LHCN-M2 (cell line): Measurements from ENCODE around the gene ROCK1. TPM values are rescaled to one million over a fixed set of nuclear protein-coding genes. Genes with fewer than 3 reads are reported as not detected.
"Not testable (repeated sequence)": the region's sequence is repeated elsewhere in the genome, so short reads cannot be mapped to it uniquely, and the experiment has no call there.

Experiments
- DNase-seq: peaks from one replicate; pipeline ENCODE4 v3.0.0-alpha.2; 2012; ENCODE audit warnings: low read depth
- total RNA-seq: library from RNA; depleted of rRNA; stranded (reverse); fragments of >200 nt; gene quantifications from 2 replicates; pipeline ENCODE4 v1.2.3, GENCODE V29; 2014

The ROCK1 gene
- total RNA-seq, 1 experiment from 2014 or later = 31.1 TPM

DNA sequence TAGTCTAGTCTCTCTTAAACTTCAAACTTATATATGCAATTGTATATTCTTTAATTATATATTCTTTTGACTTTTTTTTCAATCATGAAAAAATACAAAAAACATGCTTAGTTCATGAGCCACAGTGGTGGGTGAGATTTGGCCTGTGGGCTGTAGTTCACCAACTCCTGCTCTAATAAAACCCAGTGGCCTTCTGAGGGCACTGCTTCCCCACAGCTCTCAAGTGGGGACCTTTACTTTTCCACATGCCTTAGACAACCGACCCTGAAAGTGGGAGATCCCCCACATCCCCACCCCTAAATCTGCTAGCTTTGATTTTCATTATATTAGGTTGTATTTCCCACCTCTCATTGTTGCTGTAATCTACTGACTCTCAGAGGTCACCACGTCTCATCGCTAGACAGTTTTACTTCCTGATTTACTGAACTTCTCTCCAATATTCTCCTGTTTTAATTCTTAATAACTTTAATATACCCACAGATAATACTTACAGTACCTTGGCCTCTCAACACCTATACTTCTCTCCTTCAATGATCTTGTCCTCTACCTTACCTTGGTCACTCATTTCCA lies 57.3 kb downstream of the ROCK1 start:
- no peak for DNase-seq

DNA sequence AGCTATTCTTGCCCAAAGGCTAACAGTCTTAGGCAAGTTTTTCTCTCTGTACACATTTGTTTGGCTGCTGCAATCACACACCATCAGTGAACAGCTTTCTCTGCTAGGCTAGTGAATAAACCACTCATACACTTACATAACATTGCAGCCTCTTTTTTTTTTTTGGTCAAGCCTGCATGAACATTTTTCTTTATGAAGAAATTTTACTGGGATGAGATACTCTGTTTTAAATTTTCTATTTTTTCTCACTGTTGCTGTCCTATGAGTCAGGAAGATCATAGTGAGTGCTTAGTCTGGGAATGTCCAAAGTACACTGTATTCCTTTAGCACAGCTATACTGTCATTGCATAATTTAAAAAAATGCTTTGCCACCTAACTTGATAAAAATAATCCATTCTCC lies 58.5 kb downstream of the ROCK1 start:
- peak; percentile 88 for DNase-seq

- DNase-seq = no peak
Observed at GRCh38 chr18:21052385-21052784, 59.2 kb downstream of the ROCK1 start.

DNA sequence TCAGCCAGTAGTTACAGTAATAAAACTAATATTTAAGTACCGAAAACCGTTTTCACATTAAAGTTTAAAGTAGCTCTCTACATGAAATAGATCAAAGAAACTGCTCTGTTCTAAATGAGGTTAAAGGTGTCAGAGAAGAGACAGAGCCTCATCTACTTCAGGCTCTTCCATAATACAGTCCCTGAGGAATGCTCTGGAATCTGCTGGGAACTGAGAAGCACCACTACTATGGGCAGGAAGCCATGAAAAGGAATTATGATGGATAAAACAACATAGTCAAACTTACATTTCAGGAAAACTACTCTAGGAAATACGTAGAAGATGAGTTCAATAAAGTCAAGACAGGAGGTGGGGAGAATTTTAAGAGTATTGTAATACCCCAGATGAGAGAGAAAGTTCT lies 60.0 kb downstream of the ROCK1 start:
- peak; percentile 8 for DNase-seq

DNA sequence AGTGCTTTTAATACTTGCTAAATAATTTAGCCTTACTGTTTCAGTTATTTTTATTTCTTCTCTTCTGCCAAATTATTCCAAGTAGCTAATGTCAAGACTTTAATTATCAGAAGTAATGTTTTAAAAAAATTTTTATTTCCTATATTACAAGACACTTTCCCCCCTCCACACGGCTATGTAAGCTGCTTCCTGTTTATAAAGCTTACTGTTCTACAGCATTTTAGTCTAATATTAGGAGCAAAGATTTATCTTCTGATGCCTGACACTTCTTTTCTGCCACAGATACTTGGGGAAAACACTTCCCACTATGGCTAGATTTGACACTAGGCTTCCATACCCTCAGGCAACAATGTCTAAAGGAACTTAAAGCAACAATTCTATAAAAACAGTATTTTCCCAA lies 62.3 kb downstream of the ROCK1 start:
- DNase-seq = no peak

GRCh38 chr18:21047126-21047525 lies 64.5 kb downstream of the ROCK1 start:
- peak; percentile 10 for DNase-seq

- DNase-seq = no peak
Observed at GRCh38 chr18:21040466-21040865, 71.1 kb downstream of the ROCK1 start.

DNA sequence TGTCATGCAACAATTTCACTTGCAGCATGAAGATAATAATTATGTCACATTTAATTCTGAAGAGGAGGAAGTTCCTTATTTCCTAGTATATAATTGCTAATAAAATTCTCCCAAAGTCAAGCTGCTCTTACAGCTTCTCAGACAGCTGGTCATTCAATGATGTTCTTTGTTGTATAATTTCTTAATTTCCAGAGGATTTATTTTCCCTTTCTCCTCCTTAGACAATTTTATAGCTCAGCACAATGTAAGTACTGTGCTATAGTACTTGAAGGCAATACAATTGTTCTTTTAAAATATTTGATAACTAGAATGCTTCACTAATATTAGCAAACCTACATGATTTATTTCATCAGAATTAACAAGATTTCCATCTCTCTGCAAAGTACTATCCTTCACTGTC lies 73.4 kb downstream of the ROCK1 start:
- no peak for DNase-seq

GRCh38 chr18:21031845-21032244 lies 79.8 kb downstream of the ROCK1 start:
- DNase-seq = no peak

- DNase-seq = not testable (repeated sequence)
Observed at GRCh38 chr18:21018257-21018656, 93.4 kb downstream of the ROCK1 start.

DNA sequence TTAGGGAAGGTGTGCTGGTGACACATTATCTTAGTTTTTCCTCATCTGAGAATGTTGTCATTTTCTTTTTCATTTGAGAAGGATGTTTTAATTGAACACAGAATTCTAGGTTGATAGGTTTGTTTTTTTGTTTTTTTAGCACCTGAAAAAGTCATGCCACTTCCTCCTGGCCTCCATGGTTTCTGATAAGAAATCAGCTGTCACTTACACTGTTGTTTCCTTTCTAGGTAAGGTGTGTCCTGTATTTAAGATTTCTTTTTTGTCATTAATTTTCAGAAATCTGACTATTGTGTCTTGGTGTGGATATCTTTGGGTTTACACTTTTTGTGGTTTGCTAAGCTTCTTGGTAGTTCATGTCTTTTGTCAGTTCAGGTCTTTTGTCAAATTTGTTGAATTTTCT lies 99.3 kb downstream of the ROCK1 start:
- no peak for DNase-seq

DNA sequence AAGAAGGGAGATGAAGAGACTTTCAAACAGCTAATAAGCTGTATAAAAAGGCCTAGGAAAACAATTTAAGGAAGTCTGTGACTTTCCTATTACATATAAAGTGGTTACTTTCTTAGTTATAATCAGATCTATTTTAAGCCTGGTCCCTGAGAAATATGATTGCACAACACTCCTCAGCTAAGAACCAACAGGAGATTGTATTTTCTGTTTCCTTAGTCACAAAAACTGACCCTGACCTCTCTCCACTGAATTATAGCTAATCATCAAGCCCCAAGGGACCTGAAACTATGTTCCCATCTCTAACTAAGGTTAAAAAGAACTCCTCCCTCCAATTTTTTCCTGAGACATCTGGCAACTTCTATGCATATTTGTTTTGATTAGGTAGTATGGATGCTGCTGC lies 106.9 kb downstream of the ROCK1 start:
- peak; percentile 96 for DNase-seq

- peak; percentile 20 for DNase-seq
Observed at GRCh38 chr18:21000667-21001066, 110.9 kb downstream of the ROCK1 start.

DNA sequence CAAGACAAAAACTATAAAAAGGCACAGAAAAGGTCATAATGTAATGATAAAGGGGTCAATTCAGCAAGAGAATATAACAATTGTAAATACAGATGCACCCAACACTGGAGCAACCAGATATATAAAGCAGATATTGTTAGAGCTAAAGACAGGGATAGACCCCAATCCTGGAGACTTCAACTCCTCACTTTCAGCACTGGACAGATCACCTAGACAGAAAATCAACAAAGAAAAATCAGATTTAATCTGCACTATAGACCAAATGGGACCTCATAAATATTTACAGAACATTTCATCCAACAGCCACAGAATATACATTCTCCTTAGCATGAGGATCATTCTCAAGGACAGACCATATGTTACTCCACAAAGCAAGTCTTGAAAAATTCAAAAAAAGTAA lies 114.2 kb downstream of the ROCK1 start:
- DNase-seq = no peak

DNA sequence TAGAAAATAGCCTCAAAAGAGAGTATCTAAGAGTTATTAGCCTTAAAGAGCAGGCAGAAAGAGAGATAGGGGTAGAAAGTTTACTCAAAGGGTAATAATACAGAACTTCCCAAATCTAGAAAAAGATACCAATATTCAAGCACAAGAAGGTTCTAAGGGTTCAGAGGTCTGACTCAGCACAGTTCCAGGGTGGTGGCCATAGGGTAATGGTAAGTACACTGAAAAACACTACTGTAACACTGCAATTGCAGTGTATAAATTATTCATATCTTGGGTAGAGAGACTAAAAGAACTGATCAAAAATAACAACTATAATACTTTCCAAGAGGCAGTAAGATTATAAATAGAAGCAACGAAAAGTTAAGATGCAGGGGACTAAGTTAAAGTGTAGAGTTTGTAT lies 115.2 kb downstream of the ROCK1 start:
- DNase-seq = no peak

GRCh38 chr18:20988726-20989125 lies 122.9 kb downstream of the ROCK1 start:
- DNase-seq = no peak

GRCh38 chr18:20975077-20975476 lies 136.5 kb downstream of the ROCK1 start:
- DNase-seq = no peak

DNA sequence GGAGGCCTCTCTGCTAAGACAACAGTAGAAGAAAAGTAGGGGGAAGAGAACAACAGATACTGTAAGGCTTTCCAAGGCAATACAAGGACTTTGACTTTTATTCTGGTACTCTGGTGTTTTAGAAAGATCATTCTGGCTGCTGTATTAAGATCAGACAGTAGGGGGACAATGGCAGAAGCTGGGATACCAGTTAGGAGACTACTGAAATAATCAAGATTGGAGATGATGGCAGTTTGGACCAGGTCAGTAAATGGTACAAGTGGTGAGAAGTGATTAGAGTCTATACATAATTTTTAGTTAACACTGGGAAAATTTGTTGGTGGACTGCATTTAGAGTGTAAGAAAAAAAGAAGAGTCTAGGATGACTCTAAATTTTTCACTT lies 139.7 kb downstream of the ROCK1 start:
- peak; percentile 45 for DNase-seq

DNA sequence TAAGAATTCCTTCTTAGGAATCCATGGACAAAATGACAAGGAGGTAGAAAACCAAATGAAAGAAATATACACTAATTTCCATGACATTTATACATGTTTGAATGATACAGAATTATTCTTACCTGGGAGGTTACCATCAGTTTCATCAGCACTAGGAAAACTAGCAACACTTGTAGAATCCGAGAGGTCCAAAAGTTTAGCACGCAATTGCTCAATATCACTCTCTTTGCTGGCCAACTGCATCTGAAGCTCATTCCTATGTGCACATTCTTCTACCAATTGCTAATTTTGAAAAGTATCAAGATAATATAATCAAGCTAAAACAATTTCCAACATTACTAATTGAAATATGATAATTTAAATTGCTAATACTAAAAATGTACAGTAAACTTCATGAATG lies 144.8 kb downstream of the ROCK1 start:
- DNase-seq = no peak

- no peak for DNase-seq
Observed at GRCh38 chr18:20963027-20963426, 148.6 kb downstream of the ROCK1 start.

DNA sequence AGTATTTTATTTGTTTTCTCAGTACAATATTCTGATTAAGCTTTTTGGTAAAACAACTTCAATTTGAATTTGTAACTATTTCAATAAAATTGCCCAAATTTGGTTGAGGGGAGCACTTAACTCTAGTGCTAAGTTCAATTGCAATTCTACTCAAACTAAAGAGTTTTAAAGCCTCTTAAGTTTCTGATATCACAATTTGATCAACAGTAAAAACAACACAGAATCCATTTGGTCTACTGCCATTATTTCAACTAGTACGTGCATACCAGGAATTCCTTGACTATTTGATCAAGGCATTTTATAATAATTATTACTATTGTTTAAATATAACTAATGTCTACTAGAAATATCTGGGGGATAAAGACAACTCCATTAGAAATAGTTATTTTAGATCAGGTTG lies 150.9 kb downstream of the ROCK1 start:
- no peak for DNase-seq

DNA sequence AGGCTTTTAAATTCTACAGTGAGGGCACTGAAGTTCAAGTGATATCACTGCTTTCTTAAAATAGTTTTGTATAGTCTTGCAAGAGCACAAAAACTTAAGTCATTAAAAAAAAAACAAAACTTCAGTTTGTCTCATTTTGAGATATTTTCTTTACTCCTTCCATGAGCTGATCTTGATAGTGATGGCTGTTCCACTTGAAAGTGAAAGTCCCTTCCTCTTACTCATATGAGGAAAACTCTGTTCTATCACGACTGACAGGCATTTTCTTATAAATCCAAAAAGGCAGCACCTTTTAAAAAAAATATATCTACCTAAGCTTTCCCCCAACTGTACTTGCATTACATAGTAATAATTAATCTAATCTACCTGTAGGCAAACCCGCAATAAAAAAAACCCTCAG lies 160.8 kb downstream of the ROCK1 start:
- DNase-seq = not testable (repeated sequence)
